Activated CD4-positive, alpha-beta memory T cell treated with anti-CD3 and anti-CD28 coated beads, Interleukin-2, amount 10 ng/mL, durations not matched to agents 7 days and 5 days (primary cell): ENCODE results near the gene VIPR2. TPM values are rescaled to one million over a fixed set of nuclear protein-coding genes. Genes with fewer than 3 reads are reported as not detected.

Source experiments
- CTCF ChIA-PET: fragments of 350-600 bp; sonication (Branson Sonifier 250); formaldehyde crosslinking; loops from one replicate; lab custom pipeline; 2021; ENCODE audit warnings: antibody characterized with exemption, inconsistent platforms; lab: Charles Lee
- POLR2A ChIA-PET: fragments of 350-600 bp; sonication (Branson Sonifier 250); formaldehyde crosslinking; loops from one replicate; lab custom pipeline; 2021; ENCODE audit warnings: antibody characterized with exemption; lab: Charles Lee
- DNase-seq: peaks from one replicate; pipeline ENCODE4 v3.0.0-alpha.2; 2020
- H3K27ac Mint-ChIP-seq: one replicate; pipeline ENCODE4 v1.8.0; 2021; ENCODE audit warnings: mild to moderate bottlenecking, mixed read lengths
- H3K27me3 Mint-ChIP-seq: one replicate; pipeline ENCODE4 v1.8.0; 2021; ENCODE audit warnings: mixed read lengths
- H3K36me3 Mint-ChIP-seq: one replicate; pipeline ENCODE4 v1.8.0; 2021; ENCODE audit warnings: low read depth, mixed read lengths
- H3K4me1 Mint-ChIP-seq: one replicate; pipeline ENCODE4 v1.8.0; 2021; ENCODE audit warnings: mixed read lengths
- H3K4me3 Mint-ChIP-seq: one replicate; pipeline ENCODE4 v1.8.0; 2021; ENCODE audit warnings: mild to moderate bottlenecking, mixed read lengths
- H3K9me3 Mint-ChIP-seq: one replicate; pipeline ENCODE4 v1.8.0; 2021; ENCODE audit warnings: mixed read lengths
- total RNA-seq, 2 experiments: library from RNA; stranded (reverse); gene quantifications; one replicate each; pipeline ENCODE4 v1.2.3, GENCODE V29; 2021

VIPR2 gene
- total RNA-seq, 2 experiments from 2014 or later = 0.13 to 0.23 TPM

DNA sequence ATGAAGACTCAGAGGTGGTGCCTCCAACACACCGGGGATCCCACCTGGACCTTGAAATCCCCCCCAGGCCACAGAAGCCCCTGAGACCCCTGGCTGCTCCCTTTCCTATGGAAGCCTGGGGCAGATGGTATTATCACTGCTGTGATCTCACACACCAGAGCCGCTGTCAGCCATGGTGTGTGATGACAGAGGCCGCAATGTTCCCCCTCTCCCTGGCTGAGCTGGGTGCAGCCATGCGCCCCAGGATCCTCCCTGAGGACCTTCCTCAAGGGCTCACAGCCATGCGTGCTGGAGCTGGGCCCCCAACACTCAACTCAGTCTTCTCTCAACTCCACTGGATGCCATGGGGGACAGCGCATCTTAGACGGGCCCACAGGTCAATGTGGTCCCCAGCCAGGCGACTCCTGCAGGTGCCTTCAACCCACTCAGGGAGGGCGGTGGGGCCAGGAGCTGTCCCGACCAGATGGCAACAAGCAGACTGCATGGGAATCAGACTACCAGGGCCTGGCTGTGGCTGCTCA lies 44.9 kb downstream of the VIPR2 start:
- no peak for DNase-seq
- Mint-ChIP-seq H3K4me3 (no peak overlapping the region), H3K9me3 (peaks cover 11% of the 10 kb centered on the region), H3K27me3 (no peaks in the 10 kb centered on the region), H3K4me1 (no peaks in the 10 kb centered on the region), H3K36me3 (no peaks in the 10 kb centered on the region), H3K27ac (no peak overlapping the region)
- CTCF ChIA-PET = no interaction called here
- POLR2A ChIA-PET = no interaction called here

DNA sequence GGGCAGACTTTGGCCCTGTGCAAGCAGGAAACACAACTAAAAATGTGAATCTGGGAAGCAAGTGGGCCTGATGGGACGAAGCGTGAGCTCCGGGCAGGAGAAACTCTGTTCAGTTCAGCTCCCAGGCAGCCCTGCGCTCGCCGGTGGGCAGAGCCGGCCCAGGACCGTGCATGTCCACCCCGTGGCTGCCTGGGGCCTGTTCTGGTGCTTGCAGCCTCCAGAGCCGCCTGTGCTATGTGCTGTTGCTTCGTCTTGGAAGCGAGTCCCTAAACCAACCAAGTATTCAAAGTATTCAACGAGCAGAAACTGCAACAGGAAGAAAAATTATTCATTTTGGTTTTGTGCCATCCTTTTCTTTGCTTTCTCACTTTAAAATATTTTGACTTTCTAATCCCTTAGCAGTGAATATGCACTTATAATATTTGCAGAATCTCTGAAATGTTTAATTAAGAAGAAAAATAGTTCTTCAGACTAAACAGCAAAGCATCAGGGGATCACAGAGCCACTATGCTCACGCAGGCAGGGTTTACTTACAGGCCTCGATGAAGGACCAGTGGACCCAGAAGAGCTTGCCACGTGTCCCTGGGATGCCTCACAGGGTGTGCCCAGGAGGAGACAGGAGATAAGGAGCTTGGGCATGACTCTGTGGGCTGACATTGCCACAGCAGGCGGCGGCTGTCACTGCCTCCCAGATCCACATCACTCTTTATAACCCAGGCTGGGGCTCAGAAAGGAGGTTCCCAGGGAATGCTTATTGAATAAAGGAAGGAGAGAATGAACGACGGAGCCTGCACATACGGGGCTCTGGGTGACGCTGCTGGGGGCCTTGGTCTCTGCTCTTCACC lies 45.6 kb downstream of the VIPR2 start:
- H3K27me3 Mint-ChIP-seq = no peaks in the 10 kb centered on the region
- POLR2A ChIA-PET = no interaction called here
- DNase-seq = no peak
- H3K9me3 Mint-ChIP-seq = peaks cover 11% of the 10 kb centered on the region
- H3K4me3 Mint-ChIP-seq = no peak overlapping the region
- no peaks in the 10 kb centered on the region for H3K4me1 Mint-ChIP-seq
- CTCF ChIA-PET = no interaction called here
- no peaks in the 10 kb centered on the region for H3K36me3 Mint-ChIP-seq
- H3K27ac Mint-ChIP-seq = no peak overlapping the region

DNA sequence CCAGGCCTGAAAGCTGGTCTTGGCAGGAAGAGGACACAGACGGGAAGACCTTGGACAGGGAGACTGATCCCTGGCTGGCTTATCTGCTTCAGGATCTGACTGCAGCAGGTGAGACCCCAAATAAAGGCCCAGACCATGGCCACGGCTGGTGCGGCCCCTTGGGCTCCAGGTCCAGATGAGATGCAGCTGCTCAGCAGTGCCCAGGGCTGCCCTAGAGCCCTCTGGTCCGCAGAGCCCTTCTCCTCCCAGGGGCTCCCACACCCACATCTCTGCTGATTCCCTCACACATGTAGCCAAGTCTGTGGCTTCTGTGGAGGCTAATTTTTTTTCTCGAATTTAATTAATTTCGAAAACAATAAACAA lies 46.3 kb downstream of the VIPR2 start:
- no peaks in the 10 kb centered on the region for H3K4me1 Mint-ChIP-seq
- H3K4me3 Mint-ChIP-seq = no peak overlapping the region
- H3K27ac Mint-ChIP-seq = no peak overlapping the region
- DNase-seq = no peak
- peaks cover 11% of the 10 kb centered on the region for H3K9me3 Mint-ChIP-seq
- ChIA-PET POLR2A (no interaction called here), CTCF (no interaction called here)
- H3K27me3 Mint-ChIP-seq = no peaks in the 10 kb centered on the region
- H3K36me3 Mint-ChIP-seq = no peaks in the 10 kb centered on the region

DNA sequence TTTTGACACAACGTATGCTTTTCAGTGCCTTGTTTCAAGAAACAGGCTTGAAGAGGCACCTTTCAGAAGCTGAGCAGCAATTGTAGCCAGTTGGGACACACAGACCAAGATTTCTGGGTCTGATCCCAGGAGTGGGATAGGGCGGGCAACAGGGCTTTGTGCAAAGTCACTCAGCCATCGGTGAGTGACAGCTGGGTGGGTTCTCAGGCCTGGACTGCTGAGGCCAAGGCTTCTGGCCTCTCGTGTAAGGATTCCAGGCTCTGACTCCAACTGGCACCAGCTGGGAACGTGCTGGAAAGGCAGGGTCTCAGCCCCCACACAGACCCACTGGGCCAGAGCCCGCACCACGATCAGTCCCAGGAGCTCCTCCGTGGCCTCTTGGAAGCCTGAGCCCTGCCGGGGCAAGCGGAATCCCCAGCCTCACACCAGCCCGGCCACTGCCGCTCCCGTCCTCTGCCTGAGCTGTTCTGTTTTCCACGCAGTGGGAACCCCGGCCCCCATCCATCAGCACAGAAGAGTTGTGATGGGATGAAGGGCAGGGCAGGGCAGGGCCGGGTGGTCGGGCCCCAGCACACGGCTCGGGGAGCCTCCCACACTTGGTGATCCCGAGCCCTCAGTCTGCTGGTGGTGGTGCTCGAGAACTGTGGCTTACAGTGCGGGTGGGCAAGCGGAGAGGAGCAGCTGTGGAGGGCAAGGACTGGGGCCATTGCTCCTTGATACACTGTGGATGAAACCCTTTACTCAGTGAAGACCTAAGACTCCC lies 46.8 kb downstream of the VIPR2 start:
- H3K4me3 Mint-ChIP-seq = no peak overlapping the region
- H3K27ac Mint-ChIP-seq = no peak overlapping the region
- peaks cover 11% of the 10 kb centered on the region for H3K9me3 Mint-ChIP-seq
- H3K36me3 Mint-ChIP-seq = no peaks in the 10 kb centered on the region
- POLR2A ChIA-PET = no interaction called here
- DNase-seq = no peak
- H3K4me1 Mint-ChIP-seq = no peaks in the 10 kb centered on the region
- CTCF ChIA-PET = no interaction called here
- no peaks in the 10 kb centered on the region for H3K27me3 Mint-ChIP-seq

DNA sequence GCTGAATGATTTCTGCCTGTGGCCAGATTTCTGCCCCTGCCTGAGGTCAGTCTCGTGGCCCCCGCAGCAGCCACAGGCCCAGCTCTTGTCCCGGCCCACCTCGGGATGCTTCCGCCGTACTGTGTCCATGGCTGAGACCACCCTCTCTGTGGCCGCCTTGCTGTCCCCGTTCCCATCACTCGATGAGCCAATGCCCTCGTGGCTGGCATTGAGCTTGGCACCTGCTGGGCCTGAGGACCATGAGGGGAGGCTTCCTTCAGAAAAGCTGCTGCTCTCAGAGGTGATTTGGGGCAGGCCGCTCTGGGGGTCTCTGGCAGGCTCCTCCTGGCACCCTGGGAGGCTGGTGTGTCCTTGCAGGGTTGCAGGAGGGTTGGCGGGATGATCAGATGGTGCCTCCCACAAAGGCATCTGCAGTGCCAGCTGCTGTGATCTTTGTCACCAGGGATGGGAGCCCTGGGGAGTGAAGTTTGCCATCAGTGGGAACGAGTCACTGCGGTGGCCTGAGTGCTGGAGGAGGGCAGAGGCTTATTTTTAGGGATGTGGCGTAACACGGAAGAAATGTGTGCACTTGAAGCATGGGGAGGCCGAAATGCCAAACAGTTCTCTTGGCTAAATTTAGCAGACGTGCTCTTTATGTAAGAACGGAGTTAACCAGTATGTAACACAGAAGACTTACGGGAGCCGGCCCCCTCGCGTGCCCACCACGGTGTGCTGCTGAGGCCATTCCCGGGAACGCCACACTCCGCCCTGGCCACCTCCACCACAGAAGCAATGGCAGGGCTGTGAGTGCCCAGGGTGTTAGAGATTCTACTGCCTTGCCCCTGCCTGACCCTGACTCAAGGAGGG lies 47.7 kb downstream of the VIPR2 start:
- POLR2A ChIA-PET = no interaction called here
- Mint-ChIP-seq H3K4me3 (no peak overlapping the region), H3K4me1 (no peaks in the 10 kb centered on the region), H3K27me3 (no peaks in the 10 kb centered on the region), H3K36me3 (no peaks in the 10 kb centered on the region), H3K9me3 (peaks cover 6% of the 10 kb centered on the region), H3K27ac (no peak overlapping the region)
- CTCF ChIA-PET = no interaction called here
- no peak for DNase-seq

DNA sequence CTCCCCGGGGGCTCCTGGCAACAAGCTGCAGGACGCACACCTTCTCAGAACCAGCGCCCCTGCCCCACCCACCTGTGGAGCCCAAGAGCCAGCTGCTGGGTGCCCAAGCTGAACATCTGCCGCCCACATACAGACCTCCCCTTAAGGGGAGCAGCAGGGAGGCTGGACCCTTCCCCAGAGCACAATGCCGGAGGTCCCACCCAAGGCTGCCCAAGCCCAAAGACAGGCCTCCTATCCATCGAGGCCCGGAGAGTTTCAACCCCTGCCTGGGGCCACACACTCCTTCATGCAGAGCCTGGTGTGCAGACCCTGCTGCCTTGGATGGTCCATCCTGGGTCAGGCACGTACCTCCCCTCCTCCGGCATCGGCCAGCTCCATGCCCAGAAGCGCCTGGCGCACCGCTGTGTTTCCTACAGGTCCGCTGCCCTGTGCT lies 48.7 kb downstream of the VIPR2 start:
- Mint-ChIP-seq H3K27me3 (no peaks in the 10 kb centered on the region), H3K27ac (no peak overlapping the region), H3K36me3 (no peaks in the 10 kb centered on the region), H3K4me3 (no peak overlapping the region), H3K4me1 (no peaks in the 10 kb centered on the region), H3K9me3 (peaks cover 2% of the 10 kb centered on the region)
- CTCF ChIA-PET = no interaction called here
- no peak for DNase-seq
- POLR2A ChIA-PET = no interaction called here

DNA sequence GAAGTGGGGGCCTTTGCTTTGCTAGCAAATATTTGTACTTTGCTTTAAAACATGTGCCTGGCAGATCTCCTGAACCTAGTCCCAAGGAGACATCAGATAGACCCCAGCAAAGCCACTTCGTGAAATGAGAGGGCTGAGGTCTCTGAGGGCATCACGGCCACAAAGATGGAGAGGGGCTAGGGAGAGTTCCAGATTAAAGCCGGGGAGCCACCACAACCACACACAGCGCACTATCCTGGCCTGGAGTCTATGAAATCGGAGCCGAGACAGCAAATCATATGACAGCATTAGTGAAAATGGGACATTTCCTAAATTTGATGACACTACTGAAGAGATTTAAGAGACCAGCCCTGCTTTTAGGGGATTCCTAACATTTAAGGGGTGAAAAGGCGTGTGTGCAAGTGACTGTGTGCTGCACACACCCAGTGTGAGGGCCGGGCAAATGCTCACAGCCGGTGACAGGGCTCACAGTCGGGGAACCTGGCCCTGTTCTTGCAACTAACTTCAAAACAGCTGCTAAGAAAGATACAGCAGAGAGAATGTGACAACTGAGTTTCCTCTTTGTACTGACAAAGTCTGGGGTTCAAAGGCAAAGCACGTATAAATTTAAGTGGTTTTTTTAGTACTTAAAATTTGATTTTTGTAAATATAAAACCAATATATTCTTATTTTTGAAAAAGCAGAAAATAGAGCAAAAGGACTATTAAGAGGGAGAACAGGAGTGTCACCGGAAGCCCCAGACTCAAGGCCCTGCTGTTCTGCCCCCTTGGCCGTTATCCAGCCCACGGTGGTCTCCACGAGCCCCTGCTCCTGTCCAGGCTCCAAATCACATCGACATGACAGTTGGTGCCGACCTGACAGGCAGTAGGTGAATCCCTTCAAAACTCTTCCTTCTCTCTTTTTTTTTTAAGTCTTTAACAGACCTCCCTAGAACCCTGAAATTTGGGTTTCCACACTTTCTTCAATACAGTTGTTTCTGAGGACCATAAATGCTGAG lies 49.5 kb downstream of the VIPR2 start:
- ChIA-PET CTCF (no interaction called here), POLR2A (no interaction called here)
- Mint-ChIP-seq H3K36me3 (no peaks in the 10 kb centered on the region), H3K27me3 (no peaks in the 10 kb centered on the region), H3K27ac (no peak overlapping the region), H3K4me3 (no peak overlapping the region), H3K4me1 (no peaks in the 10 kb centered on the region), H3K9me3 (no peaks in the 10 kb centered on the region)
- DNase-seq = no peak

DNA sequence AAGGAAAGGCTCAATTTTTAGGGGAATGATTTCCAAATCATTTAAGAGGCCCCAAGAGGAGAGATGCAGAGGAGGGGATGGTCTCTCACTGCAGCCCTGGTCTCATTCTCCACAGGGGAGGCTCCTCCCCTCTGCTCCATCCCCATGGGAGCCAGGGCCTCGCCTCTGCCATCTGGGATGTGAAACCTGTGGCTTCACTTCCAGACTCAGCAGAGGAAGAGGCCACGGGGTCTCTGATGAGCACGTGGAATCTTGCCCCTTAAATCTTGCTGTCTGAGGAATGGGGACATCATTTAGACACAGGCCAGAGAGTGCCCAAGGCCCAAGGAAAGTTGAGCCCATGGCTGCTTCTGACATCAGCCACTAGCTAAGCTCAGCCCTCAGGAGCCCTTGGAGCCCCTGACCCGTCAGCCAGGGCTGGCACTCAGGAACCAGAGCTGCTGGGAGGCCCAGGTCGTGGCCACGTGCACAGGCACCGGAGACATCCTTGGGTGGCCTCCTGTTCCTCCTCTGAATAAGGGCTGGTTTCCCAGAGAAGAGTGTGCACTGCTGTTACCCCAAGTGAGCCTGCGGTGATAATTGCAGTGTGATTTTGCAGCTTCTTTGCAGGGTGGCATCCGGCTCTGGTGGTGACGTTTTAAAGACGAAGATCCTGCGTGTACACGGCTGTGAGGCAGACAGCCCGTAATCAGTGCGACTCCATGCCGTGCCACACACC lies 50.5 kb downstream of the VIPR2 start:
- DNase-seq = peak; percentile 16
- no peak overlapping the region for H3K27ac Mint-ChIP-seq
- no peaks in the 10 kb centered on the region for H3K9me3 Mint-ChIP-seq
- H3K4me1 Mint-ChIP-seq = no peaks in the 10 kb centered on the region
- POLR2A ChIA-PET = no interaction called here
- no peaks in the 10 kb centered on the region for H3K36me3 Mint-ChIP-seq
- H3K27me3 Mint-ChIP-seq = no peaks in the 10 kb centered on the region
- CTCF ChIA-PET = no interaction called here
- no peak overlapping the region for H3K4me3 Mint-ChIP-seq

DNA sequence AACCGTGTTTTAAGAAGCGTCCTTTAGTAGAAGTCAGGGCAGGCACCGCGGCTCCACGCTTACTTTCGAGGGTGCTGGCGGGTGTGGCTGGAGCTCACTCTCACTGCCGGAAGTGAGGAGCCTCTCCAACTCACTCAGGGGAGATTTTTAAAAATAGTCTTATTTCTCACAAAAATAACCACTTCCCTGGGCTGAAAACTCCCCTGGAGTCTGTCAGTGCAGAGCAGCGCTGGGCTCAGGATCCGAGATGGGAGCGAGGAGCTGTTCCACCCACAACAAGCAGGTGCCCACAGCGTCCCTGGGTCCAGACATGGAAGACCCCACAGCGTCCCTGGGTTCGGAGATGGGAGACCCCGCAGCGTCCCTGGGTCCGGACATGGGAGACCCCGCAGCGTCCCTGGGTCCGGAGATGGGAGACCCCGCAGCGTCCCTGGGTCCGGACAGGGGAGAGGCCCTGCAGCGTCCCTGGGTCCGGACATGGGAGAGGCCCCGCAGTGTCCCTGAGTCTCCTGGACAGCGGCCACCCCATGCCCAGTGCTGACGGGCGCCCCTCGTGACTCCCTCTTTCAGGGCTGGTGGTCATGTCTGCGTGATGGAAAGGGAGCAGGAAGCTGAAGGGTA lies 51.2 kb downstream of the VIPR2 start:
- ChIA-PET POLR2A (no interaction called here), CTCF (no interaction called here)
- Mint-ChIP-seq H3K9me3 (no peaks in the 10 kb centered on the region), H3K27ac (no peak overlapping the region), H3K36me3 (no peaks in the 10 kb centered on the region), H3K4me3 (no peak overlapping the region), H3K4me1 (no peaks in the 10 kb centered on the region), H3K27me3 (no peaks in the 10 kb centered on the region)
- DNase-seq = peak; percentile 13

GRCh38 chr7:159092701-159093121 lies 52.0 kb downstream of the VIPR2 start:
- DNase-seq = peak; percentile 7
- POLR2A ChIA-PET = no interaction called here
- CTCF ChIA-PET = no interaction called here
- no peak overlapping the region for H3K4me3 Mint-ChIP-seq
- H3K36me3 Mint-ChIP-seq = no peaks in the 10 kb centered on the region
- H3K27me3 Mint-ChIP-seq = no peaks in the 10 kb centered on the region
- H3K4me1 Mint-ChIP-seq = no peaks in the 10 kb centered on the region
- no peak overlapping the region for H3K27ac Mint-ChIP-seq
- H3K9me3 Mint-ChIP-seq = no peaks in the 10 kb centered on the region
